RWPE2 (cell line): ENCODE measurements around the gene KDF1.
"Not testable (repeated sequence)": the region's sequence is repeated elsewhere in the genome, so short reads cannot be mapped to it uniquely, and the experiment has no call there.

Experiments
- ATAC-seq: fragments of 200-7000 bp; cut with Tn5 transposase; 3 replicates; pipeline ENCODE4 v1.9.1; 2021; ENCODE audit warnings: low read depth
- DNase-seq: peaks from one replicate; pipeline ENCODE4 v3.0.0-alpha.2; 2020; ENCODE audit warnings: low spot score
- H3K27ac ChIP-seq: fragments of 450-650 bp; 2 replicates; pipeline ENCODE4 v1.5.1; 2017; ENCODE audit warnings: mild to moderate bottlenecking; ENCODE audit not compliant: poor library complexity, severe bottlenecking
- H3K27me3 ChIP-seq: fragments of 250-450 bp; sonication (Bioruptor Pico); 2 replicates; pipeline ENCODE4 v1.5.1; 2021; ENCODE audit warnings: mild to moderate bottlenecking, moderate library complexity; ENCODE audit not compliant: insufficient read depth, poor library complexity, severe bottlenecking
- H3K36me3 ChIP-seq: fragments of 250-450 bp; sonication (Bioruptor Pico); 2 replicates; pipeline ENCODE4 v1.5.1; 2020; ENCODE audit warnings: low read depth, mild to moderate bottlenecking, moderate library complexity
- H3K4me1 ChIP-seq: fragments of 250-450 bp; sonication (Bioruptor Pico); 2 replicates; pipeline ENCODE4 v1.5.1; 2021; ENCODE audit warnings: mild to moderate bottlenecking, moderate library complexity; ENCODE audit not compliant: insufficient read depth, poor library complexity, severe bottlenecking
- H3K4me3 ChIP-seq: fragments of 250-450 bp; sonication (Bioruptor Pico); 2 replicates; pipeline ENCODE4 v1.5.1; 2021; ENCODE audit warnings: mild to moderate bottlenecking, moderate library complexity; ENCODE audit not compliant: severe bottlenecking
- H3K9me3 ChIP-seq: fragments of 250-450 bp; sonication (Bioruptor Pico); 2 replicates; pipeline ENCODE4 v1.5.1; 2021; ENCODE audit warnings: mild to moderate bottlenecking, moderate library complexity; ENCODE audit not compliant: severe bottlenecking
- TF ChIP-seq, protein P1 (sequence below): fragments of 450-650 bp; IDR thresholded peaks from one replicate; pipeline ENCODE4 v1.5.1; 2017; ENCODE audit warnings: mild to moderate bottlenecking, moderate library complexity; ENCODE audit not compliant: poor library complexity, severe bottlenecking

The KDF1 gene

DNA sequence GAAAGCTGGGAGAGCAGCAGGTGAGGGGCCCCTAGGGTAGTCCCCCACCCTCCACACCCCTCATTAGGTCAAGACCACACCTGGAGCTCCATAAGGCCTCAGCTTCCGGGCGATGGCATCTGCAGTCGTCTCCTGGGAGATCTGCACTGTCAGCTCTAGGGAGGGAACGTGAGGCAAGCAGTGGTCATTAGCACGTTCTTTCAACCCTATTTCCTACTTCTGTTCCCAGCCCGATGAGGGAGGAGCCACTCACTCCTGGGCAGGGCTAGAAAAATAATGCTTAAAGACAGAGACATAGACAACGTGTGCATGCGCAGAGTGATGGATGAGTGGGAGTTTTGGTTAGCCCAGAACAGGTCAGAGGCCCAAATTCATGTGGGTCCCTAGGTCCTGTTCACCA is 9.7 kb downstream of the KDF1 start:
- Histone ChIP-seq H3K27me3 (no peaks in the 10 kb centered on the region), H3K4me3 (no peak overlapping the region), H3K4me1 (no peaks in the 10 kb centered on the region), H3K36me3 (peaks cover 64% of the 10 kb centered on the region), H3K9me3 (no peaks in the 10 kb centered on the region), H3K27ac (peak overlapping the region; percentile 31)
- no peak for ATAC-seq
- TF ChIP-seq, protein P1, sequence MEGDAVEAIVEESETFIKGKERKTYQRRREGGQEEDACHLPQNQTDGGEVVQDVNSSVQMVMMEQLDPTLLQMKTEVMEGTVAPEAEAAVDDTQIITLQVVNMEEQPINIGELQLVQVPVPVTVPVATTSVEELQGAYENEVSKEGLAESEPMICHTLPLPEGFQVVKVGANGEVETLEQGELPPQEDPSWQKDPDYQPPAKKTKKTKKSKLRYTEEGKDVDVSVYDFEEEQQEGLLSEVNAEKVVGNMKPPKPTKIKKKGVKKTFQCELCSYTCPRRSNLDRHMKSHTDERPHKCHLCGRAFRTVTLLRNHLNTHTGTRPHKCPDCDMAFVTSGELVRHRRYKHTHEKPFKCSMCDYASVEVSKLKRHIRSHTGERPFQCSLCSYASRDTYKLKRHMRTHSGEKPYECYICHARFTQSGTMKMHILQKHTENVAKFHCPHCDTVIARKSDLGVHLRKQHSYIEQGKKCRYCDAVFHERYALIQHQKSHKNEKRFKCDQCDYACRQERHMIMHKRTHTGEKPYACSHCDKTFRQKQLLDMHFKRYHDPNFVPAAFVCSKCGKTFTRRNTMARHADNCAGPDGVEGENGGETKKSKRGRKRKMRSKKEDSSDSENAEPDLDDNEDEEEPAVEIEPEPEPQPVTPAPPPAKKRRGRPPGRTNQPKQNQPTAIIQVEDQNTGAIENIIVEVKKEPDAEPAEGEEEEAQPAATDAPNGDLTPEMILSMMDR = no peak
- no peak for DNase-seq

DNA sequence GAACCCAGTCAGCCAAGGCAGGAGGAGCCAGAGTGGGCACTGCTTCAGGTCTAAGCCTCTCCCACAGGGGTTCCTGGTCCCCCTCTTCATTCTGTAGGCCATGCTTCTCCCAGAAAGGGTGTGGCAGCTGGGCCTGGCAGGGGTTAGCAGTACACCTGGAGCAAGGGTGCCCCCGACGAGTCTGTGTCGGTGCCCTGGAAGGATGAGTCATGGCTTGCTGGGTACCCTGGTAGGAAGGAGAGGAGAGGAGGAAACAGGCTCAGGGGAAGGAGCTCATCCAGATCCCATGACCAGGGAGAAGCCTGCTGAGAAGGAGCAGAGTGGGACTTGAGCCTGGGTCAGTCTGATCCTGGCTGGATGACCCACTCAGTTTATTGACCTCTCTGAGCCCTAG is 10.3 kb downstream of the KDF1 start:
- ATAC-seq (peak; percentile 56), DNase-seq (no peak)
- H3K36me3 ChIP-seq = peaks cover 71% of the 10 kb centered on the region

DNA sequence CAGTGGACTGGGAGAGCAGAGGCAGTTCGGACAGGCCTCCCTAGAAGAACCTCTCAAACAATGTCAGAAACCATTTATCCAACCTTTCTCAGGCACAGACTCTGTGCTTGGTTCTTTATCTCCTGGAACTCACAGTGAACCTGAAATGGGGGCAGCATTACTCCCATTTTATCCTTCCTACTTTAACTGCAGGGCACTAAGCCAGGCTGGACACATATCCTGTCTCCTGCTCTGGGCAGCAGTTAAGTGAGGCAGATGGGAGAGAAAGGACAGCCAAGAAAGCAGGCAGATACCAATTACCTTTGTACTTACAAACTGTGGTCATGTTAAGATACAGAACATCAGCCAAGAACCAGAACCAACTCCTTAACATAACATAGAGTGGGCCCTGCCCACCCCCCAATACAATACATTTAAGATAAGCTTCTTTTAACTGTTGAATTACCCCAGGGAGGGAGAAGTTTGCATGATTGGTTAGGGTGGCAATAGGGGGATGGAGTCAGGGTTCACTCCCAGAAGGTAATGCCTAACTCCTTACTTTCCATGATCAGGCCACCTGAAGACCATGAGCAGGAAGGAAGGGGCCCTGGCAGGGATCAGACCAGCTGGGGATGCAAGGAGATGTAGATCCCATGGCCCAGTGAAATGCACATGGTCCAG is 10.9 kb downstream of the KDF1 start:
- peak; percentile 3; the same call in 1 of the 3 replicates for ATAC-seq
- Histone ChIP-seq H3K36me3 (peaks cover 76% of the 10 kb centered on the region), H3K27me3 (no peaks in the 10 kb centered on the region), H3K4me1 (no peaks in the 10 kb centered on the region), H3K4me3 (no peak overlapping the region), H3K27ac (peak overlapping the region; percentile 31), H3K9me3 (no peaks in the 10 kb centered on the region)
- TF ChIP-seq, protein P1 = no peak
- no peak for DNase-seq

More for the DNA sequence above, 10.3 kb downstream of the KDF1 start:
- Histone ChIP-seq H3K9me3 (no peaks in the 10 kb centered on the region), H3K4me3 (no peak overlapping the region), H3K27ac (peak overlapping the region; percentile 31), H3K4me1 (no peaks in the 10 kb centered on the region), H3K27me3 (no peaks in the 10 kb centered on the region)
- TF ChIP-seq, protein P1 = no peak

DNA sequence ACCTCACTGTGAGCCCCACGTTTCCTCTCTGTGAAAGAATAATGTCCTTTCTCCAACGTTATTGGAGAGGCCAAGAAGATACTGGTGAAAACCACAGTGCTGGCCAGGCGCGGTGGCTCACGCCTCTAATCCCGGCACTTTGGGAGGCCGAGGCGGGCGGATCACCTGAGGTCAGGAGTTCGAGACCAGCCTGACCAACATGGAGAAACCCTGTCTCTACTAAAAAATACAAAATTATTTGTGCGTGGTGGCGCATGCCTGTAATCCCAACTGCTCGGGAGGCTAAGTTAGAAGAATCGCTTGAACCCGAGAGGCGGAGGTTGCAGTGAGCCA is 11.6 kb downstream of the KDF1 start:
- H3K9me3 ChIP-seq, H3K4me3 ChIP-seq, H3K4me1 ChIP-seq, ATAC-seq, H3K27ac ChIP-seq, DNase-seq, H3K27me3 ChIP-seq: not testable (repeated sequence)
- peaks cover 81% of the 10 kb centered on the region for H3K36me3 ChIP-seq

DNA sequence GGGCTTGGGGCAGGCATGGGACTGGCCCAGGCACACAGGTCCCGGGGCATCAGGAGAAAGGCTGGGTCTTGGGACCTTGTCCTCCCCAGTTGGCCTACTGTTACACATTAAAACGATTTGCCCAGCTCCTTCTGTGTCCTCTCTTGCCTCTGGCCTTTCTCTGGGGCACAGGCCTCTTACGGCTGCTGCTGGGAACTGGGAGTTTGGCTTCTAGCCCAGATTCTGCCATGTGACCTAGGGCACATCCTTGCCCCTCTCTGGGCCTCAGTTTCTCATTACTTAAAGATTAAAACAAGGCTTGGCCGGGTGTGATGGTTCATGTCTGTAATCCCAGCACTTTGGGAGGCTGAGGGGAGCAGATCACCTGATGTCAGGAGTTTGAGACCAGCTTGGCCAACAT is 14.0 kb downstream of the KDF1 start:
- TF ChIP-seq, protein P1 = no peak
- Histone ChIP-seq H3K36me3 (peaks cover 83% of the 10 kb centered on the region), H3K4me1 (no peaks in the 10 kb centered on the region), H3K4me3 (no peak overlapping the region), H3K9me3 (no peaks in the 10 kb centered on the region), H3K27me3 (no peaks in the 10 kb centered on the region), H3K27ac (no peak overlapping the region)
- ATAC-seq (no peak), DNase-seq (no peak)
